GM18502 (cell line): Measurements from ENCODE around the gene TOM1L2.
A peak's percentile ranks its signal among the peaks of the same experiment; 100 is the strongest.

Experiments
- ATAC-seq: cut with Tn5 transposase; IDR thresholded peaks from one replicate; pipeline ENCODE4 v1.9.1; 2021; ENCODE audit warnings: mild to moderate bottlenecking; ENCODE audit not compliant: unreplicated experiment, poor library complexity

Gene TOM1L2

DNA sequence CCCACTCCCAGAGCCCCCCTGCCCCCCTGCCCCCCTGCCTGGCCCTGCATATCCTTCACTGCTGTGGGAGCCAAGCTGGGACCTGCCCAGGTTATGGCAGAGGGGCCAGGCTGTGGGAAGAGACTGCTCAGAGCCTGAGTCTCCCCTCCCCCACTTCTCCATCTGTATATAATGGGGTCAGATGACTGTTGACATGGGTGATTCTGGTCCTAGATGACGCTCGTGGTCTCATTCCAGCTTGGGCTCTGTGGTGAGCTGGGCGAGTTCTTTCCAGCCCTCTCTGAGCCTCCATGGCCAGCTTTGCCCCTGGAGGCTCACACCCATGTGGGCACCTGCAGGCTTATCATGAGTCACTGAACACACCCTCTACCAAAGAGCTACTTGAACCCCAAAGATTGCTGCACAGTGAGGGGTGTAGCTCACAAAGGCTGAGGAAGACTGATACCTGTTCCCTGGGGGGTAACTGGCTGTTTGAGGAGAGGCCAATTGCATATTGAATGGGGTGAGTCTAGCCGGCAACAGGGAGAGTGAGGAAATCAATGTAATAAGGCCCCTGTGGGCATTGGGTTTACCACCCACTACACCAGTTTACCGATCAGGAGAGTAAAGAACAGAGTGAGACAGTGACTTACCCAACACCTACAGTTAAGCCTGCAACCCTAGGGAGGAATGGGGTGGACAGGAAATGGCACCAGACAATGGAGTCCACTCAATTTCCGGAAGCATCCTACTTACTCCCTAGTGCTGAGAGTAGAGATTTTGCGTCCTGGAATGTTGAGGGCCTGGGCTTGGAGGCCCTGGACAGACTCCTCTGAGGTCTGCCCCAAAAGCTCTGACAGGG lies 131.2 kb downstream of the TOM1L2 start:
- no peak for ATAC-seq

DNA sequence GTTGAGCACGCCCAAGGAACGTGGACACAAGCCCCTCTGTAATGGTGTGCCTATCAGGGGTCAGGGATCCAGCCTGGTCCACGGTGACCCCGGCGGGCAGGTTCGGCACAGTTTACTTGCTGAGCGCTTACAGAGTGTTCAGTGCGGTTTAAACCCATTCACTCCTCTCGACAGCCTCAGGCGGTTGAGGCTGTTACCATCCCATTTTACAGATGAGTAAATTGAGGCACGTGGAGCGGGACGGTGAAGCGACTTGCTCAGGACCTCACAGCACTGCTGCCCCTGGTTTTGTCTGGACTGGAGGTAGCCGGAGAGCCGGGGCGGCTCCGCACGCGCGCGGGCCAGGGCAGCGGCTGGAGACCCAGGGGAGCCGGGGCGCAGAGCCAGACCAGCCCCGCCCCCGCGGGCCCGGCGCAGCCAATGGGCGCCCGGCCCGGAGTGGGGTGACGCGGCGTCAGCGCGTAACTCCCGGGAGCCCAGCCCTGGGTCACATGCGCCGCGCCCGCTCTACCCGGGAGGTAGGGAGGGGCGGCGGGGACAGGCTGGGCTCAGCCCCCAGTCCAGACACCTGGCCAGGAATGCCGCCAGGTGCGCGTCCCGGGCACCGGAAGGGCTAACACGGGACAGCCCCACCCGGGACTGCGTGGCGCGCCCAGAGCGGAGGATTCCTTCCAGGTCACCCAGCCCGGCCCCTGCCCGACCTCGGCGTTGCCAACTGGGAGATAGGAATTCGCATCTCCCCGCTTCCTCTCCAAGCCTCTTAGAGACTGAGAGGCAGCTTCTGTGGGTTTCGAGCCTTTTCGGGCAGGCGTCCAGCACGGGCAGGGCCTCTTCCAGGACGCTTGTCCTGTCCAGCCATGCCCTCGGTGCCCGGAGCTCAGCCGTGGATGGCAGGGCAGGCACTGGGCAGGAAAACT lies 132.2 kb downstream of the TOM1L2 start:
- ATAC-seq = peak; percentile 72

DNA sequence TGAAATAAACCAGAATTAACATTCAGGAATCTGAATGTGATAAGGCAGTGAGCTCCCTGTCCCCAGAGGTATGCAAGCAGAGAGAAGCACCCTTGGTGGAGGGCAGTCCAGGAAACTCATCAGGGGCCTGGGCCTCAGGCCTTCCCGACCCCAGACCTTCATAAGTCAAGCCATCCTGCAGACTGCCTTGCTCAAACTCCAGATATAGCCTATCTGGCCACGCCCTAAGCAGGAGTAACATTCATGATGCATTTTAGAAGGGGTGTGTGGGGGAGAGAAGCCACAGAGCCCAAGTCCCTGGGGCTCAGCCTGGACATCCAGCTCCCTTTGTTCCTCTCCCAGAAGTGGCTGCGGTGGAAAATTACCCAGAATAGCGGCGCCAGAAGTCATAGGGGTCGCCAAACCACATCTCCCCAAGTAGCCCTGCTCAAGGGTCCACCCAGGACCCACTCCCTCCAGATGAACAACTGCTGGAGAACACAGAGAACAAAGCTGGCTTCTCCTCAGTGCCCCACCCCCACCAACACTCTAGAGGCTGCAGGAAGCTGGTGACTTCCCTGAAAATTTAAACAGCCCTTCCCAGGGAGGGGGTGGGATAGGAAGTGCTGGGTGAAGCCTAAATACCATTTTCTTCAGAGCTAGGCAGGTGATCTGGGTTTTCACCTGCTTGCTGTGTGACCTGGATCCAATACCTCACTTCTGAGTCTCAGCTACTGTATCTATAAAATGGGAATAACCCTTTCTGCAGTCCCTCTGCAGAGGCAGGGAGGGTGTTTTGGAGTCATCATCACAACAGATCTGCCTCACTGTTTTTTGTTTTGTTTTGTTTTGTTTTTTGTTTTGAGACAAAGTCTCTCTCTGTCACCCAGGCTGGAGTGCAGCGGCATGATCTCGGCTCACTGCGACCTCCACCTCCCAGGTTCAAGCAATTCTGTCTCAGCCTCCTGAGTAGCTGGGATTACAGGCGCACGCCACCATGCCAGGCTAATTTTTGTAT lies 133.9 kb downstream of the TOM1L2 start:
- no peak for ATAC-seq

DNA sequence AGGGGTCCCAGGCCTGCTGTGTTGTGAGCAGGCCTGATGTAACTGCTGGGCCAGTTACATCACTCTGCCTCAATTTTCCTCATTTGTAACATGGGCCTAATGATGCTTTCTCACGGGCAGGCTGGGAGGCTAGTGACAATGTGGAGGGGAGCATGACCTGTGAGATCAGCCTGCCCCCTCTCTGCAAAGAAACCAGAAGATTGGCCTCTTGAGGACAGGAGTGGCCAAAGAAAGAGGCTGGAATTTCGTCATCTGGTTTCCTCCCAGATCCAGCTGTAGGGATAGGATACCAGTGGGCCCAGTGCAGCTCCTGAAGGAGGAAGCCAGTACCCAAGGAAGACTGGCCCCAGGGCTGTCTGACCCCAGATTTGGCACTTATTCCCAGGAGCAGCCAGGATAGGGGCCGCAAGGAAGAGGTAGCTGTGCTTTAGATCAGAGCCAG lies 134.8 kb downstream of the TOM1L2 start:
- no peak for ATAC-seq

GRCh38 chr17:17836818-17837379 lies 135.3 kb downstream of the TOM1L2 start, which contains the start of gene SREBF1:
TSS of gene SREBF1 (minus strand) at chr17:17836986. CDS start at chr17:17836817, 169 bp downstream.
- peak; percentile 36 for ATAC-seq

DNA sequence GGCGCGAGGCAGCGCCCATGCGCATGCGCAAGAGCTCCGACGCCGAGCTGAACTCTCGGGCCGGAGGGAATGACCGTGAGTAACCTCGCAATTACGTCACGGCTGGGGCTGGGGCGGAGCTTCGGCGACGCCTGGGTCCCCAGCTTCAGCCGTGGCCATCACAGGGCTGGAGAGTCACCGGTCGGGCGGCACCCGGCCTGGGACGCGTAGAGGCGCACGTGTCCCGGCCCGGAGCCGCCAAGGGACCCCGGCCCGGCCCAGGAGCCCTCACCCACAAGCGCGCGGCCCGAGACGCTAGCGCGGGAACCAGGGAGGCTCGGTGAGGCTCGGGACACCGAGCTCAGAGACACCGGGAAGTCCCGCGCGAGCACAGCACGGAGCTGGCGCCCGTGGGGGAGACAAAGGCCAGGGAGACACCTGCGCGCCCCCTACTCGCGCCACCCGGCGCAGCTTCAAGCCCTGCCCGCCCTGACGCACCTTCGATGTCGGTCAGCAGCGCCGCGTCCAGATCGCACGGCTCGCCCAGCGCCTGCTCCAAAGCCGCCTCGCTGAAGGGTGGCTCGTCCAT lies 135.9 kb downstream of the TOM1L2 start:
- peak; percentile 58 for ATAC-seq

GRCh38 chr17:17835415-17836249 lies 136.6 kb downstream of the TOM1L2 start:
- no peak for ATAC-seq

DNA sequence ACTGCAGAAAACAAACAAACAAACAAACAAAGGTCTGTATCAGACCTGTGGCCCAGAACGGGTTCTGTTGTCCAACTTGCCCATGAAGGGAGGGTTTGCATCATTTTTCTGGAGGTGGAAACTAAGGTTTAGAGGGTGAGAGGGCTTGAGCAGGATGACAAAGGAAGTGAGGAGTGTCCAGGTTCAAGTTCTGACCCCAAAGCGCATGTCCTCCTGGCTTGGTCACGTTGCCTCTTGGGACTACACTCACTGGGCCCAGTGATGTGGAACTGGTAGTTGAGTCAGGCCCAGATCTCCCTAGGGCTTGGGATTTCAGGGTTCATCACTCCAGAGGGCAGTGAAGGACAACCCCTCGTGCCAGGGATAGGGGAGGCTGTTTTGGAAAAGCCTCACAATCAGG lies 137.2 kb downstream of the TOM1L2 start:
- ATAC-seq = no peak

- no peak for ATAC-seq
Observed at GRCh38 chr17:17833658-17834357, 138.4 kb downstream of the TOM1L2 start.

GRCh38 chr17:17832032-17832363 lies 140.2 kb downstream of the TOM1L2 start:
- ATAC-seq = no peak

DNA sequence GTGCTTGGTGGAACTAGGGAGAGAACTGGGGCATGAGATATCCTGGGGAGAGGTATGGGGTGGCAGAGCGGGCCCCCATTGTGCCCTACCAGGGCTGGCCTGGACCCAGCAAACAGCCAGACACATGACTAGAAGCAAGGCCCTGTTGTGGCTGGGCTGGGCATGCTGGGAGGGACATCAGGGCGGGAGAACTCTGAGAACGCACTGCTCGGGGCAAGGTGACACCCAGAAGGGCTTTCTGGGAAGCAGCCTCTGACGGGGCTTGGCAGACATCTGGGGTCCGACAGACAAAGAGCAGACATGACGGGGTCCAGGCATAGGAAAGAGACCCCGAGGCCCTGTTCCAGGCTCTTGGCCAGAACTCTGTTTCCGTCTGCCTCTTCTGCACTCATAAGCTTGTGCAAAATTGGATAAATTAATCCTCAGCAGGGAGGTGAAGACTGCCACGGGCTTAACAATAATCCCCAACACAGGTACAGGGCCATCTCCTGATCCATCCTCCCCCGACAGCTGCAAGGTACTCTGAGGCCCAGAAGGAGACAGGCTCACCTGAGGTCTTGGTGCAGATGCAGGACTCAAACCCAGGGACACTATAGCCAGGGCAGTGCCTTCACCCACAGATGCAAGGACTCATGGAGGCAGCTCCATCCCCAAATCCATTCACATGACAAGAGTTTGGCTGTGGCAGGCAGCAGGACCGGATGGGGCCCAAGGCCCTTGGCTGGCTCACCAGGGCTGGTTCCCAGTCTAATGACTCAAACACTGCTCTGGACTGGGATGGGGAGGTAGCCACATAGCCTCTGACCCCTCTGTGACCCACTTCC lies 140.8 kb downstream of the TOM1L2 start:
- no peak for ATAC-seq

- ATAC-seq = no peak
Observed at GRCh38 chr17:17830740-17831207, 141.4 kb downstream of the TOM1L2 start.

- no peak for ATAC-seq
Observed at GRCh38 chr17:17830269-17830567, 142.0 kb downstream of the TOM1L2 start.

GRCh38 chr17:17827826-17828621 lies 144.2 kb downstream of the TOM1L2 start:
- ATAC-seq = no peak

DNA sequence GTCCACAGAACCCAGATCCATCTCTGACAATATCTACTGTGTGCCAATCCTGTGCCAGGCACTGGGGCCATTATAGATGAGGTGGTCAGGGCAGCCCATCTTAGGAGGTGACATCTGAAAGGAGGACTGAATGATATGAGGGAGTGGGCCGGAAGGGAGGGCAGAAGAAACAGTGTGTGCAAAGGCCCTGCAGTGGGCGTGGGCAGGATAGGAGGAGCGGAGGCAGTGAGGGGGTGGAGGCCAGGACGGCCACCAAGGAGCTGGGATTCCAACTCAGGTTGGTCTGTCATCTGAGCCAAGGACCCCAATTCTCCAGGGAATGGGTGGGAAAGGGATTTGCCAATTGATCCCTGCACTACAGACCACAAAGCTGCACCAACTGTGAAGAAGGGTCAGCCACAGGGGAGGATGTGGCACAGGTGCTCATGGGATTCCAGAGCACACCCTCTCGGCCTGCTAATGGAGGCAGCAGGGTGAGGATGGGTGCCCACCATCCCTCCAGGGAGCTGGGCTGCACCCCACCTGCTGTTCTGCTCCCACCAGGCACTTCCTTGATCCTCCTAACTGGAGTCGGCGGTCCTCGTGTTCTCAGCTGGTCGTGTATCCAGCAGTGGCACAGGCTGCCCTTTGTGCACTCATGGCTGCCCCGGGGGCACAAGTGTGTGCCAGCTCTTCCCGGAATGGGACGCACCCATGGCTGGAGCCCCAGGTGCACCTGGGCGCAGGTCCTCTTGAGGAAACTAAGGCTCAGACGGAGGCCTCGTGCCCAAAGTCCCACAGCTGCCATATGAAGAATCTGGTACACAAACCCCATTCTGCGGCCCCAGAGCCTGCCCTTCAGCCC lies 145.0 kb downstream of the TOM1L2 start:
- ATAC-seq = no peak

DNA sequence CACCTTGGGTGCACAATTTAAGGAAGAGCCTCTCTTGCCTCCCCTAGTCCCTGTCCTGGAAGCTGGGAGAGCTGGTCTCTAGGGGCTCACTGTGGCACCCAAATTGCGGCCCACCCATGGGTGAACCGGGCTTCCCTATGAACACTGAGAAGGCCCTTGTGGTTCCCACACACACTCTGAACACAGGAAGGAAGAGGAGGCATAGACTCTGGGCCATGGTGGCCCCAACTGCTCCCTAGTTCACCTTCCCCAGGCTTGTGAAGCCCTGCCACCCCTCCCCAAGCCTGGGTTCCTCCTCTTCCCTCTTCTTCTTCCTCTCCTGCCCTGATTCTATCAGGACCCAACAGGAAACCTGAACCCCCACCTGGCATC lies 145.9 kb downstream of the TOM1L2 start:
- no peak for ATAC-seq
